Peyer's patch (tissue), 4 donors: ENCODE results near the gene PEX5L.

ENCODE experiments used
- CTCF ChIP-seq, 6 experiments: fragments of 450-650 bp in 4 of 6; fragments of 200-600 bp in 2 of 6; sonication (generic) in 1 of 6; IDR thresholded peaks; one replicate each; pipeline ENCODE4 v1.5.1; 2017 to 2019; ENCODE audit warnings: antibody characterized with exemption in 6 of 6, mild to moderate bottlenecking in 3 of 6, moderate library complexity in 1 of 6
- POLR2A ChIP-seq, 2 donors: fragments of 450-650 bp; IDR thresholded peaks; one replicate each; pipeline ENCODE4 v1.5.1; 2017; ENCODE audit warnings: antibody characterized with exemption in 2 of 2, mild to moderate bottlenecking in 2 of 2, moderate library complexity in 2 of 2

GRCh38 chr3:179895330-179895729 lies 141.4 kb downstream of the PEX5L start:
- TF ChIP-seq POLR2A (IDR thresholded peaks at IDR 0.05) = no peak
- TF ChIP-seq CTCF (IDR thresholded peaks at IDR 0.05) = no peak
